Vagina (tissue), 2 donors: Measurements from ENCODE around the gene PTPRD. TPM values are rescaled to one million over a fixed set of nuclear protein-coding genes. Genes with fewer than 3 reads are reported as not detected.
"Not testable (repeated sequence)": the region's sequence is repeated elsewhere in the genome, so short reads cannot be mapped to it uniquely, and the experiment has no call there.

Experiments used
- DNase-seq, 2 donors: peaks; one replicate each; pipeline ENCODE4 v3.0.0-alpha.2; 2017; ENCODE audit errors: extremely low spot score in 2 of 2
- H3K27ac ChIP-seq: fragments of 200-600 bp; sonication (generic); one replicate; pipeline ENCODE4 v1.5.1; 2019
- H3K27me3 ChIP-seq: fragments of 200-600 bp; sonication (generic); one replicate; pipeline ENCODE4 v1.5.1; 2019
- H3K36me3 ChIP-seq, 2 donors: fragments of 200-600 bp; sonication (generic); one replicate each; pipeline ENCODE4 v1.5.1; 2017 to 2019
- H3K4me1 ChIP-seq: fragments of 200-600 bp; sonication (generic); one replicate; pipeline ENCODE4 v1.5.1; 2019
- H3K4me3 ChIP-seq, 2 donors: fragments of 200-600 bp; sonication (generic); 1 replicate in 1 of 2; 2 replicates in 1 of 2; pipeline ENCODE4 v1.5.1; 2016 to 2019
- H3K9me3 ChIP-seq: fragments of 200-600 bp; sonication (generic); one replicate; pipeline ENCODE4 v1.5.1; 2019
- CTCF ChIP-seq, 3 experiments: fragments of 450-650 bp in 2 of 3; fragments of 200-600 bp in 1 of 3; sonication (generic) in 1 of 3; IDR thresholded peaks; one replicate each; pipeline ENCODE4 v1.5.1; 2017 to 2019; ENCODE audit warnings: antibody characterized with exemption in 3 of 3, mild to moderate bottlenecking in 2 of 3, moderate library complexity in 2 of 3
- POLR2A ChIP-seq, 2 donors: fragments of 450-650 bp; IDR thresholded peaks; one replicate each; pipeline ENCODE4 v1.6.1; 2017; ENCODE audit warnings: antibody characterized with exemption in 2 of 2, mild to moderate bottlenecking in 2 of 2, moderate library complexity in 2 of 2
- POLR2AphosphoS5 ChIP-seq, 2 donors: sonication (generic); formaldehyde crosslinking; IDR thresholded peaks; one replicate each; pipeline ENCODE4 v1.9.0; 2017; ENCODE audit warnings: antibody characterized with exemption in 2 of 2, mild to moderate bottlenecking in 2 of 2, low read depth in 1 of 2; ENCODE audit not compliant: insufficient read depth in 1 of 2
- intact Hi-C: fragments of 100-400 bp; cut with DNase I; formaldehyde crosslinking; loops from one replicate; pipeline ENCODE4 v1.15.1; 2023
- total RNA-seq: library from RNA; depleted of rRNA; stranded (reverse); fragments of >200 nt; gene quantifications from one replicate; pipeline ENCODE4 v1.2.3, GENCODE V29; 2016

PTPRD gene
- total RNA-seq, 1 donor from 2014 or later, result 10.3 TPM

- Histone ChIP-seq H3K27ac (no peak overlapping the region), H3K9me3 (no peaks in the 10 kb centered on the region), H3K36me3 (no peaks in the 10 kb centered on the region), H3K4me1 (no peaks in the 10 kb centered on the region), H3K4me3 (no peak overlapping the region), H3K27me3 (no peaks in the 10 kb centered on the region)
- no peak for DNase-seq
- no peak for TF ChIP-seq POLR2A (IDR thresholded peaks at IDR 0.05)
- TF ChIP-seq CTCF (IDR thresholded peaks at IDR 0.05), result no peak
- TF ChIP-seq POLR2AphosphoS5 (IDR thresholded peaks at IDR 0.05; ENCODE audit: insufficient read depth in 1 of 2, low read depth in 1 of 2), result no peak
- intact Hi-C loops, result no loop called here
Measured at GRCh38 chr9:9341203-9341602, 1271.6 kb downstream of the PTPRD start.

GRCh38 chr9:9337129-9337528 is 1275.7 kb downstream of the PTPRD start:
- intact Hi-C loops, result no loop called here

GRCh38 chr9:9326749-9327148 is 1286.1 kb downstream of the PTPRD start:
- H3K36me3 ChIP-seq, result no peaks in the 10 kb centered on the region
- TF ChIP-seq POLR2AphosphoS5 (IDR thresholded peaks at IDR 0.05; ENCODE audit: insufficient read depth in 1 of 2, low read depth in 1 of 2), result no peak
- H3K4me3 ChIP-seq, result no peak overlapping the region
- H3K27me3 ChIP-seq, result no peaks in the 10 kb centered on the region
- H3K27ac ChIP-seq, result no peak overlapping the region
- no peaks in the 10 kb centered on the region for H3K9me3 ChIP-seq
- no peaks in the 10 kb centered on the region for H3K4me1 ChIP-seq
- intact Hi-C loops, result no loop called here
- no peak for DNase-seq

More at GRCh38 chr9:9337129-9337528, 1275.7 kb downstream of the PTPRD start:
- no peak for TF ChIP-seq CTCF (IDR thresholded peaks at IDR 0.05)
- no peak for TF ChIP-seq POLR2AphosphoS5 (IDR thresholded peaks at IDR 0.05; ENCODE audit: insufficient read depth in 1 of 2, low read depth in 1 of 2)
- no peak for TF ChIP-seq POLR2A (IDR thresholded peaks at IDR 0.05)
- no peaks in the 10 kb centered on the region for H3K9me3 ChIP-seq
- no peaks in the 10 kb centered on the region for H3K4me1 ChIP-seq
- H3K4me3 ChIP-seq, result no peak overlapping the region
- no peaks in the 10 kb centered on the region for H3K27me3 ChIP-seq
- H3K36me3 ChIP-seq, result no peaks in the 10 kb centered on the region
- no peak for DNase-seq
- H3K27ac ChIP-seq, result no peak overlapping the region

GRCh38 chr9:9319007-9319406 is 1293.8 kb downstream of the PTPRD start:
- intact Hi-C loops, result no loop called here

GRCh38 chr9:9310743-9311142 is 1302.1 kb downstream of the PTPRD start:
- H3K27me3 ChIP-seq, H3K4me3 ChIP-seq, intact Hi-C loops, DNase-seq, H3K4me1 ChIP-seq, H3K36me3 ChIP-seq, H3K9me3 ChIP-seq, H3K27ac ChIP-seq: not testable (repeated sequence)

More at GRCh38 chr9:9319007-9319406, 1293.8 kb downstream of the PTPRD start:
- H3K27ac ChIP-seq, result no peak overlapping the region
- no peaks in the 10 kb centered on the region for H3K27me3 ChIP-seq
- no peak for TF ChIP-seq CTCF (IDR thresholded peaks at IDR 0.05)
- no peak for TF ChIP-seq POLR2AphosphoS5 (IDR thresholded peaks at IDR 0.05; ENCODE audit: insufficient read depth in 1 of 2, low read depth in 1 of 2)
- TF ChIP-seq POLR2A (IDR thresholded peaks at IDR 0.05), result no peak
- H3K9me3 ChIP-seq, result no peaks in the 10 kb centered on the region
- no peaks in the 10 kb centered on the region for H3K4me1 ChIP-seq
- no peaks in the 10 kb centered on the region for H3K36me3 ChIP-seq
- DNase-seq, result no peak
- H3K4me3 ChIP-seq, result no peak overlapping the region

- DNase-seq, result no peak
- H3K4me3 ChIP-seq, result no peak overlapping the region
- TF ChIP-seq POLR2A (IDR thresholded peaks at IDR 0.05) (no peak), CTCF (IDR thresholded peaks at IDR 0.05) (no peak), POLR2AphosphoS5 (IDR thresholded peaks at IDR 0.05; ENCODE audit: insufficient read depth in 1 of 2, low read depth in 1 of 2) (no peak)
- H3K27me3 ChIP-seq, result no peaks in the 10 kb centered on the region
- intact Hi-C loops, result no loop called here
- H3K36me3 ChIP-seq, result no peaks in the 10 kb centered on the region
- no peaks in the 10 kb centered on the region for H3K4me1 ChIP-seq
- no peak overlapping the region for H3K27ac ChIP-seq
- no peaks in the 10 kb centered on the region for H3K9me3 ChIP-seq
Measured at GRCh38 chr9:9305600-9305999, 1307.2 kb downstream of the PTPRD start.
